ENCODE measurements around the gene CAMK2N1. TPM values are rescaled to one million over a fixed set of nuclear protein-coding genes. Genes with fewer than 3 reads are reported as not detected.

Gene CAMK2N1
- total RNA-seq, 1 experiment from 2014 or later = 55.0 TPM

DNA sequence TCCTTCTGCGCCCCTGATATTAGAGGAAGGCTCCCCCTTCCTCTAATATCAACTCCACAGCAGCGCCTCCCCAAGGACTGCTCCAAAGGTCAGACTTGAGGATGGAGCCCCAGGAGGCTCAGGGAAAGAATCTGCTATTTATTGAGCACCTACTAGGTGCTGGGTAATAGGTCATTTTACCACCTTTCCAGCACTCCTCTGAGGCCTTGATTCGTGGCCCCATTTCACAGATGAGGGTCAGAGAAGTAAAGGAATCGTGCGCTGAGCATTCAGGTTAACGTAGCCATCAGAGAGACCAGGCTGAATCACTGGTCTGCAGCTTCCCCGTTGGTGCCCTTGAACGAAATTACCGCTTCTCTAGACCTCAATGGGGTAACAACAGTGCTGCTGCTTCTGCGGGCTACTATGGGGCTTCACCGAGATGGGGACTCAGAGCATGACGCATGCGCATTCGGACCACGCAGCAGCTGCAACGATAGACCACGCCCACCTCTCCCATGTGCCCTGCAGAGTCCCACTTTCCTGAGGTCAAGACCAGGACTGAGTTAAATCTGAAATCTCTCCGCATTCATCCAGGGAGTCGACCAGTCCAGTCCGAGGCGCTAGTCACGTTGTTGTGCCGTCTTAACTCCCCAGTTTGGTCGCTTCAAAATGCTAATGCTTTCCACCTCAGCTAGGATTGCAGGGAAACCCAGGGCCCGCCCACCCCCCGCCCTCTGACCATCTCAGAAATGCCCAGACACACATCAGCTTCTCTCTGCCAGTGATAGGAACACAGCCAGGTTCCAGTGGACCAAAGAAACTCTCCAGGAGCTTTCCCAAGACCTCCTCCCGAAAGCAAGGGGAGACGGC, 12.9 kb downstream of the CAMK2N1 start:
- Mint-ChIP-seq H3K4me1 (ENCODE audit: low read depth, unreplicated experiment) (peaks cover 24% of the 10 kb centered on the region), H3K27me3 (ENCODE audit: insufficient read depth, unreplicated experiment) (no peaks in the 10 kb centered on the region), H3K9me3 (ENCODE audit: unreplicated experiment) (no peaks in the 10 kb centered on the region), H3K4me3 (ENCODE audit: unreplicated experiment) (no peak overlapping the region), H3K27ac (ENCODE audit: unreplicated experiment) (no peak overlapping the region), H3K36me3 (ENCODE audit: insufficient read depth, unreplicated experiment) (no peaks in the 10 kb centered on the region)
- ChIA-PET CTCF (no interaction called here), POLR2A (no interaction called here)
- peaks cover 38% of the 10 kb centered on the region for H3K4me1 ChIP-seq
- no peaks in the 10 kb centered on the region for H3K9me3 ChIP-seq
- TF ChIP-seq, protein P1, sequence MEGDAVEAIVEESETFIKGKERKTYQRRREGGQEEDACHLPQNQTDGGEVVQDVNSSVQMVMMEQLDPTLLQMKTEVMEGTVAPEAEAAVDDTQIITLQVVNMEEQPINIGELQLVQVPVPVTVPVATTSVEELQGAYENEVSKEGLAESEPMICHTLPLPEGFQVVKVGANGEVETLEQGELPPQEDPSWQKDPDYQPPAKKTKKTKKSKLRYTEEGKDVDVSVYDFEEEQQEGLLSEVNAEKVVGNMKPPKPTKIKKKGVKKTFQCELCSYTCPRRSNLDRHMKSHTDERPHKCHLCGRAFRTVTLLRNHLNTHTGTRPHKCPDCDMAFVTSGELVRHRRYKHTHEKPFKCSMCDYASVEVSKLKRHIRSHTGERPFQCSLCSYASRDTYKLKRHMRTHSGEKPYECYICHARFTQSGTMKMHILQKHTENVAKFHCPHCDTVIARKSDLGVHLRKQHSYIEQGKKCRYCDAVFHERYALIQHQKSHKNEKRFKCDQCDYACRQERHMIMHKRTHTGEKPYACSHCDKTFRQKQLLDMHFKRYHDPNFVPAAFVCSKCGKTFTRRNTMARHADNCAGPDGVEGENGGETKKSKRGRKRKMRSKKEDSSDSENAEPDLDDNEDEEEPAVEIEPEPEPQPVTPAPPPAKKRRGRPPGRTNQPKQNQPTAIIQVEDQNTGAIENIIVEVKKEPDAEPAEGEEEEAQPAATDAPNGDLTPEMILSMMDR (IDR thresholded peaks at IDR 0.05; ENCODE audit: insufficient read depth in 1 of 2, low read depth in 1 of 2, low read length in 1 of 2, severe bottlenecking in 1 of 2, unreplicated experiment in 1 of 2) = no peak
- BruUV-seq (replicated peaks) = no TSS peak
- no peak overlapping the region for H3K4me3 ChIP-seq (ENCODE audit: low read depth, low read length)
- DNase-seq = no peak
- no peaks in the 10 kb centered on the region for H3K36me3 ChIP-seq (ENCODE audit: control insufficient read depth, insufficient read depth, low read length)
- intact Hi-C loops (cut with micrococcal nuclease; ENCODE audit: unreplicated experiment) = no loop called here
- H3K27me3 ChIP-seq (replicated peaks; ENCODE audit: control insufficient read depth, insufficient read depth, low read length) = no peaks in the 10 kb centered on the region

DNA sequence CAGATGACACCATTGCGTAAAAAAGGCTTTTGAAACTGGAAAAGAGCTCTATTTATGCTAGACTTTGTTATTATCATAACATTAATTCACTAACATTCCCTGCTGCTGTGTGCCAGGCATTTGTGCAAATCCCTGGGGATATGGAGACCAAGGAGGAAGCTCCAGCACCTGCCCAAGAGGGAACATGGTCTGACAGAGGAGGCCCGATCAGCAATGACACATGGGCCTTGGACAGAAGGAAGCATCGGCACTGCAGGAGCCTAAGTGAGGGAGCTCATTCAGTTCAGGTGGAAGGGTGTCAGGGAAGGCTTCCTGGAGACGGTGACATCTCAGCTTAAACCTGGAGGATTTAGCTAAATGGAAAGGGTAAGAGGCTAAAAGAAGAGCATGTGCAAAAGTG, 13.9 kb downstream of the CAMK2N1 start:
- BruUV-seq (replicated peaks) = no TSS peak
- no peak overlapping the region for H3K4me3 Mint-ChIP-seq (ENCODE audit: unreplicated experiment)

DNA sequence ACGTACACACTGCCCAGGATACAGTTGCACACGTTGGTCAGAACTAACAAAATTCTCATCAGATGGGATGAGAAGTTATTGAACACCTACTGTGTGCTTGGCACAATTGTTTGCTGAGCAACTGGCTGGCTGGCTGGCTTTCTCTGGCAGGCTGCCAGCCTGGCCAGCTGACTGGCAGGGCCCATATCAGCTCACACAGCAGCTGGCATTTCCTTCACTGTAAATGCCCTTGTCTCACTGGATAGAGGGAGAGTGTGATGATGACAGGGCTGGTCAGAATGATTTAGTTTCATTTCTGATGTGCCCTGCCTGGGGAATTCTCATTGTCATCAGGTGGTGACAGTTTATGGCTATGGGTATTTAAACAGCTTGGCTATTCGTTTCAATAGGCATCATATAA, 15.8 kb downstream of the CAMK2N1 start:
- H3K36me3 Mint-ChIP-seq (ENCODE audit: insufficient read depth, unreplicated experiment) = no peaks in the 10 kb centered on the region
- Histone ChIP-seq H3K4me3 (ENCODE audit: low read depth, low read length) (no peak overlapping the region), H3K36me3 (ENCODE audit: control insufficient read depth, insufficient read depth, low read length) (no peaks in the 10 kb centered on the region), H3K4me1 (peaks cover 9% of the 10 kb centered on the region), H3K27me3 (replicated peaks; ENCODE audit: control insufficient read depth, insufficient read depth, low read length) (no peaks in the 10 kb centered on the region), H3K9me3 (no peaks in the 10 kb centered on the region)
- H3K27ac Mint-ChIP-seq (ENCODE audit: unreplicated experiment) = no peak overlapping the region
- H3K4me1 Mint-ChIP-seq (ENCODE audit: low read depth, unreplicated experiment) = peaks cover 14% of the 10 kb centered on the region
- POLR2A ChIA-PET = no interaction called here
- no peaks in the 10 kb centered on the region for H3K9me3 Mint-ChIP-seq (ENCODE audit: unreplicated experiment)
- TF ChIP-seq, protein P1 (IDR thresholded peaks at IDR 0.05; ENCODE audit: insufficient read depth in 1 of 2, low read depth in 1 of 2, low read length in 1 of 2, severe bottlenecking in 1 of 2, unreplicated experiment in 1 of 2) = no peak
- CTCF ChIA-PET = interaction anchor here (1.4 kb wide), 1 partner anchor 24 kb away, joined by 4 read pairs; no protein-coding TSS in a partner anchor
- peaks cover 6% of the 10 kb centered on the region for H3K27me3 Mint-ChIP-seq (ENCODE audit: insufficient read depth, unreplicated experiment)
- H3K4me3 Mint-ChIP-seq (ENCODE audit: unreplicated experiment) = no peak overlapping the region
- no TSS peak for BruUV-seq (replicated peaks)
- no peak for DNase-seq
- intact Hi-C loops (cut with micrococcal nuclease; ENCODE audit: unreplicated experiment) = no loop called here

More for the DNA sequence above, 13.9 kb downstream of the CAMK2N1 start:
- ChIA-PET CTCF (no interaction called here), POLR2A (no interaction called here)
- H3K27ac Mint-ChIP-seq (ENCODE audit: unreplicated experiment) = no peak overlapping the region
- intact Hi-C loops (cut with micrococcal nuclease; ENCODE audit: unreplicated experiment) = no loop called here
- TF ChIP-seq, protein P1 (IDR thresholded peaks at IDR 0.05; ENCODE audit: insufficient read depth in 1 of 2, low read depth in 1 of 2, low read length in 1 of 2, severe bottlenecking in 1 of 2, unreplicated experiment in 1 of 2) = no peak
- H3K4me1 Mint-ChIP-seq (ENCODE audit: low read depth, unreplicated experiment) = peaks cover 15% of the 10 kb centered on the region
- no peak for DNase-seq
- Histone ChIP-seq H3K9me3 (no peaks in the 10 kb centered on the region), H3K4me1 (peaks cover 28% of the 10 kb centered on the region), H3K4me3 (ENCODE audit: low read depth, low read length) (no peak overlapping the region), H3K36me3 (ENCODE audit: control insufficient read depth, insufficient read depth, low read length) (no peaks in the 10 kb centered on the region), H3K27me3 (replicated peaks; ENCODE audit: control insufficient read depth, insufficient read depth, low read length) (no peaks in the 10 kb centered on the region)
- H3K36me3 Mint-ChIP-seq (ENCODE audit: insufficient read depth, unreplicated experiment) = no peaks in the 10 kb centered on the region
- H3K27me3 Mint-ChIP-seq (ENCODE audit: insufficient read depth, unreplicated experiment) = no peaks in the 10 kb centered on the region
- H3K9me3 Mint-ChIP-seq (ENCODE audit: unreplicated experiment) = no peaks in the 10 kb centered on the region
